Psoas muscle (tissue), 8 donors: ENCODE data around the gene LHPP. TPM values are rescaled to one million over a fixed set of nuclear protein-coding genes. Genes with fewer than 3 reads are reported as not detected.

ENCODE experiments used
- ATAC-seq, 4 donors: fragments of 200-7000 bp; cut with Tn5 transposase; one replicate each; pipeline ENCODE4 v1.9.1; 2020; ENCODE audit warnings: moderate library complexity in 3 of 4, mild to moderate bottlenecking in 2 of 4
- DNase-seq, 2 donors: peaks; one replicate each; pipeline ENCODE4 v3.0.0-alpha.2; 2020
- H3K27ac ChIP-seq: fragments of 200-600 bp; one replicate; pipeline ENCODE4 v1.8.0; 2022
- H3K27me3 ChIP-seq, 3 donors: fragments of 200-600 bp in 1 of 3; one replicate each; pipeline versions ENCODE4 v1.6.1 to v1.8.0; 2013 to 2022; ENCODE audit warnings: low read length in 2 of 3, mild to moderate bottlenecking in 2 of 3, moderate library complexity in 1 of 3; ENCODE audit not compliant: insufficient read depth in 3 of 3
- H3K36me3 ChIP-seq, 2 donors: fragments of 200-600 bp in 1 of 2; one replicate each; pipeline versions ENCODE4 v1.6.1 to v1.8.0; 2013 to 2022; ENCODE audit warnings: low read depth in 1 of 2, mild to moderate bottlenecking in 1 of 2, moderate library complexity in 1 of 2; ENCODE audit not compliant: insufficient read depth in 1 of 2
- H3K4me1 ChIP-seq: fragments of 200-600 bp; one replicate; pipeline ENCODE4 v1.8.0; 2022
- H3K4me3 ChIP-seq: fragments of 200-600 bp; one replicate; pipeline ENCODE4 v1.8.0; 2022; ENCODE audit warnings: mild to moderate bottlenecking
- H3K9me3 ChIP-seq: fragments of 200-600 bp; one replicate; pipeline ENCODE4 v1.8.0; 2022
- WGBS, 3 donors: extraction: QIAGEN DNeasy Blood & Tissue Kit; methylation state at CpG; one replicate each; pipeline versions ENCODE4 v1.1.6 to v1.1.7; 2013; 5-methylcytosine and 5-hydroxymethylcytosine counted together
- intact Hi-C, 2 donors: fragments of 100-400 bp; cut with DNase I; formaldehyde crosslinking; loops; one replicate each; pipeline versions ENCODE4 v1.11.0 to v1.14.2; 2022
- polyA plus RNA-seq, 3 donors: library from polyadenylated mRNA; stranded (reverse); fragments of 200-250 nt; gene quantifications; one replicate each; pipeline ENCODE4 v1.2.3, GENCODE V29; 2013
- total RNA-seq, 4 donors: library from RNA; stranded (reverse); fragmentation: NEBNext Ultra II Directional in 2 of 4; extraction: Animal tissue kit (Norgen Biotek cat#: 25700) in 2 of 4; gene quantifications; one replicate each; pipeline versions ENCODE4 v1.2.1 to v1.2.4, GENCODE V29; 2021 to 2023
- TF ChIP-seq, protein P1 (sequence below): fragments of 200-600 bp; IDR thresholded peaks from one replicate; pipeline ENCODE4 v1.8.0; 2022; ENCODE audit warnings: antibody characterized with exemption
- donor health status: healthy with polysubstance abuse.
- donor health status: DM: no; HTN: no; CAD: no; lungs with moderate emphysema.
- donor health status: Bipolar disorder and iron deficiency.
- donor health status: healthy.
- donor health status: DM: yes; HTN: yes; CAD: no.
- donor health status: DM: no; HTN: no; CAD: no.
- donor health status: DM: no; HTN: no; CAD: no.
- donor health status: DM: yes; HTN: yes; CAD: no.

LHPP gene
- total and polyA plus RNA-seq, 7 donors, result 4.7 to 12.8 (median 6.1) TPM

DNA sequence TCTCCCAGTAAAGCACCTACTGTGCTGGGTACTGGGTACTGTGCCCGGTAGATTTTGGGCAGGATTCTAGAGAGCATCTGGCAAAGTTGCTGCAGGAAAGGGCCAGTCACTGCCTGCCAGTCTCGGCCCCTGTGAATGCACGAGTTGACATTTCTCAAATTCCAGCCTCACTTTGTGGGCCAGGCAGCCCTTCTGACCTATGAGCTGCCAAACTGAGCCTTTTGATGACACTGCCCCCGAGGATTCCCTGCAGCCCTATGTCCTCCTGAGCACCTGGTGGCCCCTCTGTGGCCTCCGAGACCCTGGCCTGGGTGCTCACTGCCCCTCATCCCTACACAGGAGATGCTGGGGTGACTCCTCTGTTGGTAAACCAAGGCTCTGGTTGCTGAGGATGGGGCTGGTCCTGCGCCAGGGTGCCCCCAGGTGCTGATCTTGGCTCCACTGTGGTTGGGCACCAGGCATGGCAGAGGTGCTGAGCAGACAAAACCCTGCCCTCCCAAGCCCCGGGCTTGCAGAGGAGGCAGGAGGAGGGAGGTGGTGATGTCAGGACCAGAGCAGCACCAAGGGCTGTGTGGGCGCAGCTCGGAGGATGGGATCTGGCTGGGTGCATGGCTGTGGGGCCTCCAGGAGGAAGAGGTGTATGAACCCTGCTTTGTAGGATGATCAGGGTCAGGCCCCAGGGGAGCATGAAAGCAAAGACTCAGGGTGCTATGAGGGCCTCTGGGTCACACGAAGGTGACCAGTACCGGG is 16.2 kb downstream of the LHPP start:
- intact Hi-C loops, result no loop called here
- no peaks in the 10 kb centered on the region for H3K4me1 ChIP-seq
- ATAC-seq, result no peak

DNA sequence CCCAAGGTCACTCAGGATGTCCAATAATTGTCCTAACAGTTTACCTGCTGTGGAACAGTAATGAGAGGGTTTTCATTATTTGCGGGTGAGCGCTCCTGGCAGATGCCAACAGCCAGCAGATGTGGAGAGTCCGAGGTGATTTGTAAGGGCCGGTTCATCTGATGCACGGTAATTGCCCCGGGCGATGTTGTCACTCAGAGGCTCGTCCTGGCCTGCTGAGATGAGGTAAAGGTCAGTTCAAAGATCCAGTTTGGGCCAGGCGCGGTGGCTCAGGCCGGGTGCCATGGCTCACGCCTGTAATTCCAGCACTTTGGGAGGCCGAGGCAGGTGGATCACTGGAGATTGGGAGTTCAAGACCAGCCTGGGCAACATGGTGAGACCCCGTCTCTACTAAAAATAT is 16.9 kb downstream of the LHPP start:
- intact Hi-C loops, result no loop called here
- ATAC-seq, result no peak

More for the DNA sequence above, 16.2 kb downstream of the LHPP start:
- H3K27me3 ChIP-seq, result no peaks in the 10 kb centered on the region
- WGBS, 3 donors, result 62 to 68% (median 65%) methylated on average over 11 of the region's 11 CpGs
- H3K27ac ChIP-seq, result no peak overlapping the region
- no peak for DNase-seq
- TF ChIP-seq, protein P1, sequence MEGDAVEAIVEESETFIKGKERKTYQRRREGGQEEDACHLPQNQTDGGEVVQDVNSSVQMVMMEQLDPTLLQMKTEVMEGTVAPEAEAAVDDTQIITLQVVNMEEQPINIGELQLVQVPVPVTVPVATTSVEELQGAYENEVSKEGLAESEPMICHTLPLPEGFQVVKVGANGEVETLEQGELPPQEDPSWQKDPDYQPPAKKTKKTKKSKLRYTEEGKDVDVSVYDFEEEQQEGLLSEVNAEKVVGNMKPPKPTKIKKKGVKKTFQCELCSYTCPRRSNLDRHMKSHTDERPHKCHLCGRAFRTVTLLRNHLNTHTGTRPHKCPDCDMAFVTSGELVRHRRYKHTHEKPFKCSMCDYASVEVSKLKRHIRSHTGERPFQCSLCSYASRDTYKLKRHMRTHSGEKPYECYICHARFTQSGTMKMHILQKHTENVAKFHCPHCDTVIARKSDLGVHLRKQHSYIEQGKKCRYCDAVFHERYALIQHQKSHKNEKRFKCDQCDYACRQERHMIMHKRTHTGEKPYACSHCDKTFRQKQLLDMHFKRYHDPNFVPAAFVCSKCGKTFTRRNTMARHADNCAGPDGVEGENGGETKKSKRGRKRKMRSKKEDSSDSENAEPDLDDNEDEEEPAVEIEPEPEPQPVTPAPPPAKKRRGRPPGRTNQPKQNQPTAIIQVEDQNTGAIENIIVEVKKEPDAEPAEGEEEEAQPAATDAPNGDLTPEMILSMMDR, result no peak
- H3K9me3 ChIP-seq, result no peaks in the 10 kb centered on the region
- no peak overlapping the region for H3K4me3 ChIP-seq
- H3K36me3 ChIP-seq, result no peaks in the 10 kb centered on the region

DNA sequence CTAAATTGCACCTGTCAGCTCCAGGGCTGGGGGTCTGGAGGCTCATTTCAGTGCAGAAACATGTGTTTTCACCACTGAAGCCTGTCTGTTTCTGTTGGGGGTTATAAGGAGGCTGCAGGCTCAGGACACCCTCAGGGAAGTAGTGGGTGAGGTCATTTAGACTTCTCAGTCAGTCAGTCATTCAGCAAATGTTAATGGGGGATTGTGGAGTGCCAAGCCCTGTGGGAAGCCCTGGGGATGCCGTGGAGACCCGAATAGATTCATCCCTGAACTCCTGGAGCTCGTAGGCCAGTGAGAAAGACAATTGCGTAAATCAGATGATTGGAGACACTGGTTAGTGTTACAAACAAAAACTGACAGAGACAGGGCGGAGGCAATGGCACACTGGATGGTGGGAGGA is 19.2 kb downstream of the LHPP start:
- Histone ChIP-seq H3K27me3 (no peaks in the 10 kb centered on the region), H3K36me3 (no peaks in the 10 kb centered on the region), H3K4me1 (no peaks in the 10 kb centered on the region), H3K27ac (no peak overlapping the region), H3K4me3 (no peak overlapping the region), H3K9me3 (no peaks in the 10 kb centered on the region)
- intact Hi-C loops, result no loop called here
- 80 to 82% (median 81%) methylated on average over 5 of the region's 5 CpGs for whole genome bisulfite sequencing, 3 donors
- DNase-seq (no peak), ATAC-seq (no peak)
- TF ChIP-seq, protein P1, result no peak

More for the DNA sequence above, 16.9 kb downstream of the LHPP start:
- Histone ChIP-seq H3K4me1 (no peaks in the 10 kb centered on the region), H3K4me3 (no peak overlapping the region), H3K27ac (no peak overlapping the region), H3K36me3 (no peaks in the 10 kb centered on the region), H3K9me3 (no peaks in the 10 kb centered on the region), H3K27me3 (no peaks in the 10 kb centered on the region)
- no peak for DNase-seq
- WGBS, 3 donors, result 86 to 88% (median 87%) methylated on average over 14 of the region's 14 CpGs
- TF ChIP-seq, protein P1, result no peak

DNA sequence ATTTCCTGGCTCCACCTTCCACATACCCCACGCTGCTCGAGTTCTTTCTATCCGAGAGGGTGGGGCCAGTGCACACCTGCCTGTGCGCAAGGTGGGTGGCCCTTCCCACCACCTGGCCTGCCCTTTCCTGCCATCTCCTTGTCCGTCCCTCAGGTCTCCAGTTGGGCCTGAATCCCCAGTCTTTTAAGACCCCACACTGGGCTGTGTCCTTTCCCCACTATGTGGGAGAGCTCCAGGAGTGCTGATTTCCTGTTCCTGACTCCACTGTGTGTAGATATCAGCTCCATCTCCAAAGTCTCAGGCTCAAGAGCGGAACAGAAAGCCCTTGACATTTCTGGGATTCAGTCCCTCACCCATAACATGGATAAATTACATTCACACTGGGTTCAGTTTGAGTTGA is 20.1 kb downstream of the LHPP start:
- Histone ChIP-seq H3K27ac (no peak overlapping the region), H3K36me3 (no peaks in the 10 kb centered on the region), H3K9me3 (no peaks in the 10 kb centered on the region), H3K27me3 (no peaks in the 10 kb centered on the region), H3K4me3 (no peak overlapping the region), H3K4me1 (no peaks in the 10 kb centered on the region)
- no peak for DNase-seq
- 87 to 89% (median 88%) methylated on average over 6 of the region's 6 CpGs for WGBS, 3 donors
- TF ChIP-seq, protein P1, result no peak
- intact Hi-C loops, result no loop called here
- ATAC-seq, result no peak
